ENCODE measurements around the gene ANK3. TPM values are rescaled to one million over a fixed set of nuclear protein-coding genes. Genes with fewer than 3 reads are reported as not detected.
A peak's percentile ranks its signal among the peaks of the same experiment; 100 is the strongest.

The ANK3 gene
- total RNA-seq, 4 donors from 2014 or later: 86.3 to 224 (median 139) TPM

DNA sequence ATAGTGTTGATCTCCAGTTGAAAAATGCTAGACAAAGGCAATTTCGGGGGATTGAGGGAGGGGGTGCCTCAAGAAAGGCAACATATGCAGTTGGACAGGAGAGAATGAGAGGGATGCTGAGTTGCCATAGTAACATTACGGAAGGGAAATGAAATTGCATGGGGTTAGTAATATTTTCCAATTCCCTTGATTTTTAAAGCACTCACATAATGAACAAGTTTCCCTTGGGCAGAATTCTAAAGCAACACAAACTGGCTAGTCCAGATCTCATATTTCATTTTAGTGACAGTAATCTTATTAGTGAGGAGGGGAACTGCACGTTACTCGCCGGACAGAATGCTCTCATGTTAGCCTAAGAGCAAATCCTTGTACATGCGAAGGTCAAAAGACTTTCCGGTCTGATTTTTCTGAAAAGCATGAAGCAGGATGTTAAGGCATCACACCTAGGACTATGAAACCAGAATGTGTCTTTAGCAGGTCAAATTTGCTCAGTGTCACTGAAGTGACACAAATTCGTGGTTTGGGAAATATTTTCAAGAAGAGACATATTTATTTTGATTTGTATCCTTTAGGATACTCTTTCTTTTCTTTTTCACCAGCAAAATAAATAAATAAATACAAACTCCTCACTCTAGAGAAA, 165.5 kb downstream of the ANK3 start:
- no peak overlapping the region for H3K27ac ChIP-seq
- H3K4me3 ChIP-seq: no peak overlapping the region
- no peak for DNase-seq (ENCODE audit: low spot score in 2 of 2)
- TF ChIP-seq POLR2A (IDR thresholded peaks at IDR 0.05) (no peak), EP300 (IDR thresholded peaks at IDR 0.05) (no peak)
- TF ChIP-seq, protein P1, sequence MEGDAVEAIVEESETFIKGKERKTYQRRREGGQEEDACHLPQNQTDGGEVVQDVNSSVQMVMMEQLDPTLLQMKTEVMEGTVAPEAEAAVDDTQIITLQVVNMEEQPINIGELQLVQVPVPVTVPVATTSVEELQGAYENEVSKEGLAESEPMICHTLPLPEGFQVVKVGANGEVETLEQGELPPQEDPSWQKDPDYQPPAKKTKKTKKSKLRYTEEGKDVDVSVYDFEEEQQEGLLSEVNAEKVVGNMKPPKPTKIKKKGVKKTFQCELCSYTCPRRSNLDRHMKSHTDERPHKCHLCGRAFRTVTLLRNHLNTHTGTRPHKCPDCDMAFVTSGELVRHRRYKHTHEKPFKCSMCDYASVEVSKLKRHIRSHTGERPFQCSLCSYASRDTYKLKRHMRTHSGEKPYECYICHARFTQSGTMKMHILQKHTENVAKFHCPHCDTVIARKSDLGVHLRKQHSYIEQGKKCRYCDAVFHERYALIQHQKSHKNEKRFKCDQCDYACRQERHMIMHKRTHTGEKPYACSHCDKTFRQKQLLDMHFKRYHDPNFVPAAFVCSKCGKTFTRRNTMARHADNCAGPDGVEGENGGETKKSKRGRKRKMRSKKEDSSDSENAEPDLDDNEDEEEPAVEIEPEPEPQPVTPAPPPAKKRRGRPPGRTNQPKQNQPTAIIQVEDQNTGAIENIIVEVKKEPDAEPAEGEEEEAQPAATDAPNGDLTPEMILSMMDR (IDR thresholded peaks at IDR 0.05): no peak
- H3K36me3 ChIP-seq: no peaks in the 10 kb centered on the region
- WGBS, 2 donors: 71 to 87% methylated on average over 8 of the region's 8 CpGs
- H3K27me3 ChIP-seq: no peaks in the 10 kb centered on the region
- H3K9me3 ChIP-seq: no peaks in the 10 kb centered on the region
- H3K4me1 ChIP-seq: peaks cover 0 to 3% (median 0%) of the 10 kb centered on the region in 4 donors

DNA sequence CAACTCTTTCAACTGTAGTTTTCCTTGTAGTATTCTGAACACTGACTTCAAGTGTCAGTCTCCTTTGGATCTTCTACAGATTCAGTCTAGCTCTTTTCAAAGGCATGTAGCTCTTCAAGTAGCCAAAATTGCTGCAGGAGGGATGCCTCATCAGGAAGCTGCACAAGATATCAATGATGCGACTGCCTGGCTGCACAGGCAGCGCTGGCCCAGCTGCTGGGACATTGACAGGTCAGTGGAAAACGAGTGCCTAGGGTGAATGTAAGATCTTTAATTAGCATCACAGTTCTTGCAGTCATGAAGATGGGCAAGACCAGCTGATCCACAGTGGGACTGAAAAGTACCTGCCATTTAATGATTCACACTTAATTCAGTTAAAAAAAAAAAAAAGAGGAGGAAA, 167.6 kb downstream of the ANK3 start:
- Histone ChIP-seq H3K4me3 (no peak overlapping the region), H3K27me3 (no peaks in the 10 kb centered on the region), H3K9me3 (no peaks in the 10 kb centered on the region), H3K36me3 (no peaks in the 10 kb centered on the region), H3K4me1 (peaks cover 0 to 3% (median 0%) of the 10 kb centered on the region in 4 donors), H3K27ac (no peak overlapping the region)
- WGBS, 2 donors: 63 to 83% methylated on average over 3 of the region's 3 CpGs
- no peak for DNase-seq (ENCODE audit: low spot score in 2 of 2)
- TF ChIP-seq EP300 (IDR thresholded peaks at IDR 0.05) (no peak), POLR2A (IDR thresholded peaks at IDR 0.05) (no peak)
- TF ChIP-seq, protein P1 (IDR thresholded peaks at IDR 0.05): no peak

DNA sequence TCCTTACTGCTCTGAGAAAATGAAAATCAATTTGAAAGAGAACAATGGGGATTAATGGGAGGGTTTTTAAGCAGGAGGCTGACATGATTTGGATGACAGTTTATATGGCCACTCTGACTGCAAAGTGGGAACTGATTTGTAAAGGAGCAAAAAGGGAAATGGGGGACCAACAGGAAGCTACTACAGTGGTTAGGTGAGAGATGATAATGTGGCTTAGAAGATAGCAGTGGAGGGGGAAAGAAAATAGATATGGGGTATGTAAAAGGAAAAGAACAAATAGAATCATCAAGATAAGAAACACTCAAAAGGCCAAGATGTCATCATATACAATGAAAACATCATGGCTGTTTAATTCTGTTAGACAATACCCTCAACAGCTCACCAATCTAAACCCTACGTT, 177.5 kb downstream of the ANK3 start:
- no peak overlapping the region for H3K4me3 ChIP-seq
- no peak for DNase-seq (ENCODE audit: low spot score in 2 of 2)
- WGBS, 2 donors: 83 to 94% methylated on average over 1 of the region's 1 CpG
- no peaks in the 10 kb centered on the region for H3K4me1 ChIP-seq
- H3K36me3 ChIP-seq: peaks cover 0 to 26% (median 0%) of the 10 kb centered on the region in 3 donors
- H3K27me3 ChIP-seq: no peaks in the 10 kb centered on the region
- TF ChIP-seq, protein P1 (IDR thresholded peaks at IDR 0.05): no peak
- no peak for TF ChIP-seq EP300 (IDR thresholded peaks at IDR 0.05)
- TF ChIP-seq POLR2A (IDR thresholded peaks at IDR 0.05): no peak
- H3K9me3 ChIP-seq: peaks cover 0 to 7% (median 0%) of the 10 kb centered on the region in 4 donors
- H3K27ac ChIP-seq: no peak overlapping the region

DNA sequence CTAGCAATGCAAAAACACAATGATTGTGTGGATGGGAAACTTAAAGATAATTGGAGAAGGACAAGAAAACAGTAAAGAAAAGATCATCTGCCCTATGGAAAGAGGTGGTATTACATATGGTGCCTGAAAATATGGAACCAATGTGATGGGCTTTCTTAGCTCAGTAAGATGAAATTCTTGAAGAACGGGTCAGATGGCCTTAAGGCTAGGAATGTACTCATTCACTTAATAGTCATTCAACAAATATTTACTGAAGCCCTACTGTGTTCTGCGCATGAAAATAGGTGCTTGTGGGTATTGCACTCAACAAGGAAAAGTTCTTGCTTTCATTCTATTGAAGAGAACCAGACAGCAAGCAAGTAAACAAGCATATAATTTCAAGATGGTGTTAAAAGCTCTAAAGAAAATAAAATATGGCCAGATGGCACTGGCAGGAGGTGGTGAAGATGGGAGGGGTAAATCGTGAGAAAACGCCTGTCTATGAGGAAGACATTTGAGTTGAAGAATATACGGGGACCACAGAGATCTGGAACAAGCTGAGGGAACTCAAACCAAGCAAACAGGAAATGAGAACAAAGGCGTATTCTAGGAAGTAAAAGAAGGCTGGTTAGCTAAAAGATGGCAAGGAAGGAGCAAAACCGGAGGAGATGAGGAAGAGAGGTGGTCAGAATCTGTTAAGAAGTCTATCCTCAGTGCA, 179.7 kb downstream of the ANK3 start:
- H3K4me3 ChIP-seq: no peak overlapping the region
- no peaks in the 10 kb centered on the region for H3K4me1 ChIP-seq
- peaks cover 0 to 7% (median 0%) of the 10 kb centered on the region in 4 donors for H3K9me3 ChIP-seq
- TF ChIP-seq EP300 (IDR thresholded peaks at IDR 0.05): no peak
- TF ChIP-seq POLR2A (IDR thresholded peaks at IDR 0.05): no peak
- TF ChIP-seq, protein P1 (IDR thresholded peaks at IDR 0.05): no peak
- WGBS, 2 donors: 70 to 71% methylated on average over 7 of the region's 7 CpGs
- DNase-seq (ENCODE audit: low spot score in 2 of 2): no peak
- peak overlapping the region in 2 of 4 donors; percentile 29 to 49 for H3K27ac ChIP-seq
- peaks cover 0 to 30% (median 0%) of the 10 kb centered on the region in 3 donors for H3K36me3 ChIP-seq
- no peaks in the 10 kb centered on the region for H3K27me3 ChIP-seq

DNA sequence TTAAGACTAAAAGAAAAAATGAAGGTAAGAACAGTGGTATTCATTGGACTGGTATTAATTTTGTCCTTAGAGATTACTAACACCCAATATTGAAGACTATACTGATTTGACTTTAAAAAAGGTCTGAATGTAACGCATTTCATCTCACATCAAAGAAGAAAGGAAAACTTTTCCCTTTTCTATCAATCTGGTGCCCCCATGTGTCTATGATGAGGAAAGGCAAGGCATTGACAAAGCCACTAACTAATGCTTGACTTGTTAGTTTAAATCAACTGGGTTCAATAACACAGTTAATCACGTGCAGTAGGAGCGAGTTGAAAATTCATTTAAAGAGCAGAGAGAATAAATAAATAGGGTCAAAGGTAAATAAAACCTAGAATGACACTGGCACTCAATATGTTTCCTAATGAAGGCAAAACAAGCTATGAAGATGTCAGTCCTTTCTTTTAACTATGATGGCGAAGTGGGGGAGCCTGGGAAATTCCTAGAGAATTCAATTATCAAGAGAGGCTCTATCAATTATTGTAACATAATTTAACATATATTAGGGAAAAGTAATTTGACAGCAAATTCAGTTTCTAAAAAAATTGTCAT, 180.9 kb downstream of the ANK3 start:
- no peak for TF ChIP-seq POLR2A (IDR thresholded peaks at IDR 0.05)
- TF ChIP-seq, protein P1 (IDR thresholded peaks at IDR 0.05): peak; percentile 50 to 71 (median 67)
- Histone ChIP-seq H3K27ac (peak overlapping the region in 1 of 4 donors; percentile 17), H3K4me1 (no peaks in the 10 kb centered on the region), H3K9me3 (peaks cover 0 to 7% (median 0%) of the 10 kb centered on the region in 4 donors), H3K36me3 (peaks cover 0 to 30% (median 0%) of the 10 kb centered on the region in 3 donors), H3K4me3 (no peak overlapping the region), H3K27me3 (no peaks in the 10 kb centered on the region)
- 38 to 40% methylated on average over 4 of the region's 4 CpGs for WGBS, 2 donors
- no peak for DNase-seq (ENCODE audit: low spot score in 2 of 2)

Data from tibial nerve (tissue), 4 donors.